Brain microvascular endothelial cell (primary cell): ENCODE data around the gene TMEM250.

Experiments used
- DNase-seq: peaks from one replicate; pipeline ENCODE4 v3.0.0-alpha.2; 2020
- H3K27ac ChIP-seq: fragments of 250-450 bp; sonication (Bioruptor Pico); 2 replicates; pipeline ENCODE4 v1.5.1; 2020; ENCODE audit warnings: mild to moderate bottlenecking, moderate library complexity
- H3K27me3 ChIP-seq: fragments of 250-450 bp; sonication (Bioruptor Pico); replicated peaks from 2 replicates; pipeline ENCODE4 v1.5.1; 2020; ENCODE audit warnings: mild to moderate bottlenecking
- H3K36me3 ChIP-seq: fragments of 250-450 bp; sonication (Bioruptor Pico); replicated peaks from 2 replicates; pipeline ENCODE4 v1.5.1; 2020; ENCODE audit warnings: mild to moderate bottlenecking
- H3K4me3 ChIP-seq: 2 replicates; pipeline ENCODE4 v1.5.1; 2011; ENCODE audit warnings: low read depth, mild to moderate bottlenecking, control low read depth, low read length, moderate library complexity
- CTCF ChIP-seq: IDR thresholded peaks from 2 replicates; pipeline ENCODE4 v1.5.1; 2011; ENCODE audit warnings: low read depth, mild to moderate bottlenecking, moderate library complexity, low read length, control low read depth, inconsistent platforms; ENCODE audit errors: missing control alignments
- in situ Hi-C: cut with HindIII; loops from 2 replicates; pipeline ENCODE4 v1.10.0; 2017; ENCODE audit warnings: low sequenced_read_pairs, low pct_ligation_motif_present

Gene TMEM250

DNA sequence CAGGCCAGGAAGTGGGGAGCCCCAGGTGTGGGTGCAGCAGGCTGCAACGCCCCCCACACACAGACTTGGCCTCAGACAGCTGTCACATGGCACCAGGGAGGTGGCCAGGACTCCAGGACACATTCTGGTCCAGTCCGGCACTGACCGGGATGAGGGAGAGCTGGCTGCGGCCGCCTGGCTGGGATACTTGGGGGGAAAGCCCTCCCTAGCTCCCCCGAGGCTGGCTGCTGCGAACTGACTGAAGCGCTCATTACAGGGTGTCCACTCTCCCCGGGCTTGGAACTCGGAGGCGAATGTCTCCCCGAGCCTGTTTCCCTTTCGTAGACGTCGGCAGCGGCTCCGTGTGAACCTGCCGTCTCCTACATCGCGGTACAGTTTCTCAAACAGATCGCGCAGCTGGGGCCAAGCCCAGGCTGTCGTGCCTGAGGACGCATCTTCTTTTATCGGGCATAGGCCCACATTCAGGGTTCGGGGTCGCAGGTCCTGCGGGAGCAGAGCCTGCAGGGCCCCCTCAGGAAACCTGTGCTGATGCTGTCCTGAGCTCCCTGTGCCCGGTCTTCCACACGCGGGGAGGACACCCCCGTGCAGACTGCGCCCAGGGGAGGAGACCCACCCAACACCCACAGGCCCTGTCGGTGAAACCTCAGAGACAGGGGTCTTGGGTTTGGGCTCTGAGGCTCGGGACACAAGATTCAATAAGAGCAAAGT, 43.4 kb downstream of the TMEM250 start:
- H3K4me3 ChIP-seq, result no peak overlapping the region
- DNase-seq, result no peak
- H3K36me3 ChIP-seq, result peaks cover 6% of the 10 kb centered on the region
- TF ChIP-seq CTCF, result no peak
- H3K27ac ChIP-seq, result no peak overlapping the region
- H3K27me3 ChIP-seq, result no peaks in the 10 kb centered on the region
- in situ Hi-C loops, result no loop called here

GRCh38 chr9:136074706-136075105, 44.0 kb downstream of the TMEM250 start:
- H3K4me3 ChIP-seq, result no peak overlapping the region
- in situ Hi-C loops, result no loop called here
- no peaks in the 10 kb centered on the region for H3K27me3 ChIP-seq
- peaks cover 6% of the 10 kb centered on the region for H3K36me3 ChIP-seq
- no peak for TF ChIP-seq CTCF
- H3K27ac ChIP-seq, result no peak overlapping the region
- no peak for DNase-seq
